Mesothelial cell of epicardium (in vitro differentiated cells): ENCODE results near the gene LTF. TPM values are rescaled to one million over a fixed set of nuclear protein-coding genes. Genes with fewer than 3 reads are reported as not detected.

Experiments
- DNase-seq, 2 experiments: peaks; one replicate each; pipeline ENCODE4 v3.0.0; 2021; ENCODE audit warnings: low spot score in 2 of 2; ENCODE audit not compliant: unreplicated experiment in 2 of 2
- H3K27ac Mint-ChIP-seq: 2 replicates; pipeline ENCODE4 v1.8.0; 2021; ENCODE audit warnings: mixed read lengths
- H3K27me3 Mint-ChIP-seq: 2 replicates; pipeline ENCODE4 v1.8.0; 2021; ENCODE audit warnings: low read depth, mixed read lengths
- H3K36me3 Mint-ChIP-seq: 2 replicates; pipeline ENCODE4 v1.8.0; 2021; ENCODE audit warnings: mixed read lengths
- H3K4me1 Mint-ChIP-seq: 2 replicates; pipeline ENCODE4 v1.8.0; 2021; ENCODE audit warnings: mixed read lengths
- H3K4me3 Mint-ChIP-seq: 2 replicates; pipeline ENCODE4 v1.8.0; 2021; ENCODE audit warnings: mild to moderate bottlenecking, moderate library complexity, mixed read lengths
- H3K9me3 Mint-ChIP-seq: 2 replicates; pipeline ENCODE4 v1.8.0; 2021; ENCODE audit warnings: mixed read lengths
- total RNA-seq: library from RNA; stranded (reverse); gene quantifications from 3 replicates; pipeline ENCODE4 v1.2.1, GENCODE V29; 2021
- TF ChIP-seq, protein P1 (sequence below): fragments of 200-600 bp; sonication (generic); IDR thresholded peaks from one replicate; pipeline ENCODE4 v1.5.0; 2021; ENCODE audit warnings: antibody characterized with exemption; ENCODE audit not compliant: unreplicated experiment

The LTF gene
- total RNA-seq, 1 donor from 2014 or later, result not detected

DNA sequence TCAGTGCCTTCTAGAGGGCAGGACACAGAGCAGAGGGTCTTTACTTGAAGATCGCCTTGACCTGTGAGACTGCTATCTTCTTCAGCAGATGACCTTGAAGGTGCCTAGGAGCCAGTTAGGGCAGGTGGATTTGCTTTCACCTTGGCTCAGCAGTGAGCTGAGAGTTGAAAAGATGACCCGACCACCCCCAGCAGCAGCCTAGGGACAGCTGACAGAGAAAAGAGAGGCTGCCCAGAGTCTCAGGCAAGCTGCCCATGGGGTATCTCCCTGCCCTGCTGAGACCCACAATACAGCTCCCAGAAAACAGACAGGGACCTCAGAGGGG is 453 bp upstream of the LTF start:
- DNase-seq, result no peak
- TF ChIP-seq, protein P1, sequence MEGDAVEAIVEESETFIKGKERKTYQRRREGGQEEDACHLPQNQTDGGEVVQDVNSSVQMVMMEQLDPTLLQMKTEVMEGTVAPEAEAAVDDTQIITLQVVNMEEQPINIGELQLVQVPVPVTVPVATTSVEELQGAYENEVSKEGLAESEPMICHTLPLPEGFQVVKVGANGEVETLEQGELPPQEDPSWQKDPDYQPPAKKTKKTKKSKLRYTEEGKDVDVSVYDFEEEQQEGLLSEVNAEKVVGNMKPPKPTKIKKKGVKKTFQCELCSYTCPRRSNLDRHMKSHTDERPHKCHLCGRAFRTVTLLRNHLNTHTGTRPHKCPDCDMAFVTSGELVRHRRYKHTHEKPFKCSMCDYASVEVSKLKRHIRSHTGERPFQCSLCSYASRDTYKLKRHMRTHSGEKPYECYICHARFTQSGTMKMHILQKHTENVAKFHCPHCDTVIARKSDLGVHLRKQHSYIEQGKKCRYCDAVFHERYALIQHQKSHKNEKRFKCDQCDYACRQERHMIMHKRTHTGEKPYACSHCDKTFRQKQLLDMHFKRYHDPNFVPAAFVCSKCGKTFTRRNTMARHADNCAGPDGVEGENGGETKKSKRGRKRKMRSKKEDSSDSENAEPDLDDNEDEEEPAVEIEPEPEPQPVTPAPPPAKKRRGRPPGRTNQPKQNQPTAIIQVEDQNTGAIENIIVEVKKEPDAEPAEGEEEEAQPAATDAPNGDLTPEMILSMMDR, result no peak
- Mint-ChIP-seq H3K4me1 (no peaks in the 10 kb centered on the region), H3K27me3 (peaks cover 47% of the 10 kb centered on the region), H3K4me3 (no peak overlapping the region), H3K36me3 (no peaks in the 10 kb centered on the region), H3K9me3 (peaks cover 12% of the 10 kb centered on the region), H3K27ac (no peak overlapping the region)

DNA sequence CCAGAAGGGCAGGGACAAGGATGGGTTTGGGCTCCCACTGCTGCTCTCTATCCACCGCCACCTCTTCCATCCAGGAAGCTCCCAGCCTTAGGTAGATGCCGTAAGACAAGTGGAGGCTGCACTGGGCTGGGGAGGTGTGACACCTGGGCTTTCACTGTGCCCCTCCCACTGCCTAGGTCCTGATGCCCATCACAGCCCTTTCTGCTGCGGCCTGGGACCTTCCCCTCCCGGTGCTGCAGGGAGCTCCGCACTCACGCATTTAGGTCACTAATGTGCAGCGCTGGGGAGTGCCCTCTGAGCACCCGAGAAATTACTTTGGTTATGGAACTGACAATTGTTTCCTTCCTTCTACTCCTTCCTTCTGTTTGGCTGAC is 850 bp downstream of the LTF start:
- no peak overlapping the region for H3K27ac Mint-ChIP-seq
- no peaks in the 10 kb centered on the region for H3K4me1 Mint-ChIP-seq
- peaks cover 13% of the 10 kb centered on the region for H3K9me3 Mint-ChIP-seq
- DNase-seq, result no peak
- peaks cover 54% of the 10 kb centered on the region for H3K27me3 Mint-ChIP-seq
- TF ChIP-seq, protein P1, result no peak
- no peak overlapping the region for H3K4me3 Mint-ChIP-seq
- H3K36me3 Mint-ChIP-seq, result no peaks in the 10 kb centered on the region

DNA sequence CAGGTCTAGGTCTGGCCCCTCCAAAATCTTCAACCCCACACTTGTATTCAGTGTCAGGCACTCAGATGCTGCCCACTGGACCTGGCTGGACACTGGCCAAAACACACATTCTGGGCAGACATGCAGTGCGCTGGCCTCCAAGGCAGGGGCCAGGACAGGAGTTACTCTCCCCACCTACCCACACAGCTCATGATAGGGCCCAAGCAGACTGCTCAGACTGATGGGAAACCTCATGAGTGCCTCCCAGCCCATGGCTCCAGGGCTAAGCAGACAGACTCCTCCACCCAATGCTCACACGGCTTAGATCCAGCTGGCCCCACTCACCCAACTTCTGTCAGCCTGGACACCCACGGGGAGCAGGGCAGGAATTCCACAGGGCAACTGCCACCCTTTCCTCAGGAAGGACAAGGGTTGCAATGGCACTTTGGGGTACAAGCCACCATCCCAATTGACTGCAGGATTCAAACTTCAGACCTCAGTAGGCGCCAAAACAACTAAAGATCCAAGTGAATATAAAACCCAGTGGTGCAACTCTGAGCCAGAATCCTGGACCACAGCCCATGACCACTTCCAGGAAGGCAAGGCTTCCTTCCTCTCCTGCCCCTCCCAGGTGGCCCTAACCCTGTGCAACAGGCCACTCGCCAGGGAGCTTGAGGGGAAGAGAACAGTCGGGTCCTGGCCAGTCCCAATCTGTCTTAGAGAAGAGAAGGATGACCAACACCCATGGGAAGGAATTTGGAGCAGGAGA is 1.4 kb downstream of the LTF start:
- peaks cover 13% of the 10 kb centered on the region for H3K9me3 Mint-ChIP-seq
- peaks cover 54% of the 10 kb centered on the region for H3K27me3 Mint-ChIP-seq

DNA sequence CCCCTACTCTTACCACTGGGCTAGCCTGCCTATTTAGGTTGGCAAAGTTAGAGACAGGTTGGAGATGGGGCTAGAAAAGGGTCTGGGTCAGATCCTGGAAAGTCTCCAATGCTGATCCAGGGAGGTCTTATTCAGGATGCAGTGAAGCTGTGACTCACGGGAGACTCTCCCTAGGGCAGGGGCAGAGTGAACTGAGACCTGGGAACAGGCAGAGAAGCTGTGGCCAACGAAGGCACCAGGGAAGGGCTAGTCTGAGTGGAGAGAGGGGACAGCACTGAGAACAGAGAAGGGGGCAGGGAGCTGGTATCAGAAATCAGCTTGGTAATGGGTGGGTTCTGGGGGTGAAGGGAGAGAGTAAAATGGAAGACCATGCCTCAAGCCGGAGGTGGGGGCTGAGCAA is 2.2 kb downstream of the LTF start:
- no peak overlapping the region for H3K27ac Mint-ChIP-seq
- peaks cover 54% of the 10 kb centered on the region for H3K27me3 Mint-ChIP-seq
- DNase-seq, result no peak
- H3K4me1 Mint-ChIP-seq, result no peaks in the 10 kb centered on the region
- peaks cover 13% of the 10 kb centered on the region for H3K9me3 Mint-ChIP-seq
- H3K4me3 Mint-ChIP-seq, result no peak overlapping the region
- no peaks in the 10 kb centered on the region for H3K36me3 Mint-ChIP-seq
- TF ChIP-seq, protein P1, result no peak

More for the DNA sequence above, 1.4 kb downstream of the LTF start:
- Mint-ChIP-seq H3K4me3 (no peak overlapping the region), H3K4me1 (no peaks in the 10 kb centered on the region), H3K27ac (no peak overlapping the region), H3K36me3 (no peaks in the 10 kb centered on the region)
- TF ChIP-seq, protein P1, result no peak
- DNase-seq, result peak in 1 of 2 experiments; percentile 29

DNA sequence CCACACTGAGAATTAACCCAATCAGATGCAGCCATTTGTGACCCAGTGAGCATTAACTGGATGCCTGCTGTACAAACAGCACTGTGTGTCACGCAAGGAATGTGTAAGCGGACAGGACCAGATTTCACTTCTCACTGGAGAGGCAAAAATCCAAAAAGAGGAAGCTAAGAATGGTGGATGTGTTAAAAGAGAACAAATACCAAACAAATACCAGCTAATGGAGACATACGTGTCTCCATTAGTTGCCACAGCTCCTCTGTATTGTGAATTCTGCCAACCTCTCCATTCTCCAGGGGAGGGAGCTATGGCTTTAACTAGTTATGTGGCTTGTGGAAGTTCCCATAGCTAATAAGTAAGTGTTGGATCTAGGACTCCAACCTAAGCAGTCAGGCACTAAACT is 2.6 kb downstream of the LTF start:
- H3K36me3 Mint-ChIP-seq, result no peaks in the 10 kb centered on the region

More for the DNA sequence above, 2.6 kb downstream of the LTF start:
- H3K27ac Mint-ChIP-seq, result no peak overlapping the region
- peaks cover 54% of the 10 kb centered on the region for H3K27me3 Mint-ChIP-seq
- peaks cover 13% of the 10 kb centered on the region for H3K9me3 Mint-ChIP-seq
- H3K4me1 Mint-ChIP-seq, result no peaks in the 10 kb centered on the region
- no peak overlapping the region for H3K4me3 Mint-ChIP-seq
- no peak for DNase-seq
- TF ChIP-seq, protein P1, result no peak
